BE2C (cell line): ENCODE measurements around the gene PRR14L.
A peak's percentile ranks its signal among the peaks of the same experiment; 100 is the strongest.

Source experiments
- DNase-seq: peaks from one replicate; pipeline ENCODE4 v3.0.0-alpha.2; 2020
- H3K27me3 ChIP-seq: fragments of 250-450 bp; sonication (Bioruptor Pico); 2 replicates; pipeline ENCODE4 v1.5.1; 2020; ENCODE audit warnings: mild to moderate bottlenecking
- H3K36me3 ChIP-seq: fragments of 250-450 bp; sonication (Bioruptor Pico); 2 replicates; pipeline ENCODE4 v1.5.1; 2020; ENCODE audit warnings: mild to moderate bottlenecking
- H3K4me1 ChIP-seq: fragments of 250-450 bp; sonication (Bioruptor Pico); 2 replicates; pipeline ENCODE4 v1.5.1; 2020
- H3K4me3 ChIP-seq: 2 replicates; pipeline ENCODE4 v1.5.1; 2011; ENCODE audit warnings: low read depth, low read length
- H3K9me3 ChIP-seq: fragments of 250-450 bp; sonication (Bioruptor Pico); 2 replicates; pipeline ENCODE4 v1.5.1; 2020
- TF ChIP-seq, protein P1 (sequence below): IDR thresholded peaks from 2 replicates; pipeline ENCODE4 v1.5.1; 2012; ENCODE audit warnings: mild to moderate bottlenecking, low read depth, low read length

PRR14L gene

DNA sequence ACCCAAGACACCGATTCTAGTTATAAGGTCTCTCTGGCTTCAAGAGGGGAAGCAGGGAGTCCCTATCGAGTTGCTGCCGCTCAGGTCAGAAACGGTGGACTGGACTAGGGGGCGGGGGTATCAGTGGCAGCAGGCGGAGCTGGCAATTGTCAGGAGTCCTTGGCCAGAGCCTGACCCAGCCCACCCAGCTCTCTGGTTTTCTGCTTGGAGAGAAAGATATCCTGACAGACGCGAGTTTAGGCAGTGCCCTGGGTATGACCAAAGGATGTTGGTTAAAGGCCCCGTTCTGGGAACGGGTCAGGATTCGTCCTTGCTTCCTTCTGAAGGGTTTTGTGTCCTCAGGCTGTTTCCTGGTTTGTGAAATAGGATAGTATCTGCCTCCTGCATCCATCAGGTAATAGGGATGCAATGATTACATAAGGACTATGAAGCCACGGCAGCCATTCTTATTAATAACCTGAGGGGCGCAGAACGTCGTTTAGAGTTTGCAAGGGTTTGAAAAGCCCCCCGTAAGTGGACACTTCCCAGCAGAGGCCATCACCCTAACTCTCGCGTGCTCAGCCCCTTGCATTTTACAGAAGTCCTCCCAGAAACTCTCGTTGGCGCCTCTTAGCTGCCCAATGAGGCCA is 3.2 kb upstream of the PRR14L start:
- Histone ChIP-seq H3K27me3 (no peaks in the 10 kb centered on the region), H3K4me1 (peaks cover 9% of the 10 kb centered on the region), H3K36me3 (no peaks in the 10 kb centered on the region), H3K4me3 (peak overlapping the region; percentile 86), H3K9me3 (no peaks in the 10 kb centered on the region)
- TF ChIP-seq, protein P1, sequence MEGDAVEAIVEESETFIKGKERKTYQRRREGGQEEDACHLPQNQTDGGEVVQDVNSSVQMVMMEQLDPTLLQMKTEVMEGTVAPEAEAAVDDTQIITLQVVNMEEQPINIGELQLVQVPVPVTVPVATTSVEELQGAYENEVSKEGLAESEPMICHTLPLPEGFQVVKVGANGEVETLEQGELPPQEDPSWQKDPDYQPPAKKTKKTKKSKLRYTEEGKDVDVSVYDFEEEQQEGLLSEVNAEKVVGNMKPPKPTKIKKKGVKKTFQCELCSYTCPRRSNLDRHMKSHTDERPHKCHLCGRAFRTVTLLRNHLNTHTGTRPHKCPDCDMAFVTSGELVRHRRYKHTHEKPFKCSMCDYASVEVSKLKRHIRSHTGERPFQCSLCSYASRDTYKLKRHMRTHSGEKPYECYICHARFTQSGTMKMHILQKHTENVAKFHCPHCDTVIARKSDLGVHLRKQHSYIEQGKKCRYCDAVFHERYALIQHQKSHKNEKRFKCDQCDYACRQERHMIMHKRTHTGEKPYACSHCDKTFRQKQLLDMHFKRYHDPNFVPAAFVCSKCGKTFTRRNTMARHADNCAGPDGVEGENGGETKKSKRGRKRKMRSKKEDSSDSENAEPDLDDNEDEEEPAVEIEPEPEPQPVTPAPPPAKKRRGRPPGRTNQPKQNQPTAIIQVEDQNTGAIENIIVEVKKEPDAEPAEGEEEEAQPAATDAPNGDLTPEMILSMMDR, result no peak
- peak; percentile 85 for DNase-seq

DNA sequence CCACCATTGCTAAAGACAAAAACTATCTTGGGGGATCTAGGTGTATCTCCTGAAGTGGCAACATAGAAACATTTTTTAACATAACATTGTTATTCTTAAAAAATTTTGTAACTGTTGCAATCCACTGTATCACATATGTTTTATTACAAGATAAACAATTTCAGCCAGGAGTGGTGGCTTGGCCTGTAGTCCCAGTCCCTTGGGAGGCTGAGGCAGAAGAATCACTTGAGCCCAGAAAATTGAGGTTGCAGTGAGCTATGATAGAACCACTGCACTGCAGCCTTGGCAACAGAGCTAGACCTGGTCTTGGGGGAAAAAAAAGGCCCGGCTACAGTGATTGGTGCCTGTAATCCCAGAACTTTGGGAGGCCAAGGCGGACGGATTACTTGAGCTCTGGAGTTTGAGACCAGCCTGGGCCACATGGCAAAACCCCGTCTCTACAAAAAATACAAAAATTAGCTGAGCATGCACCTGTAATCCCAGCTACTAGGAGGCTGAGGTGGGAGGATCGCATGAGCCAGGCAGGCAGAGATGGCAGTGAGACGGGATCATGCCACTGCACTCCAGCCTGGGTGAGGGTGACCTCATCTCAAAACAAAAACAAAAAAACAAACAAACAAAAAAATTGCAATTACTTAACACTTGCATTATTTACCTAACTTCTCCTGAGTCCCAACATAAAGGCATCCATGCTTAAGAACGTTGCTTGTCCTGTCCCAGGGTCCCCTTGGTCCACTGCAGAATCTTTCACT is 2.3 kb upstream of the PRR14L start:
- peaks cover 9% of the 10 kb centered on the region for H3K4me1 ChIP-seq

GRCh38 chr22:31750365-31751284 is 693 bp upstream of the PRR14L start:
- H3K9me3 ChIP-seq, result no peaks in the 10 kb centered on the region
- TF ChIP-seq, protein P1, result no peak
- DNase-seq, result no peak
- H3K36me3 ChIP-seq, result peaks cover 4% of the 10 kb centered on the region
- no peaks in the 10 kb centered on the region for H3K27me3 ChIP-seq
- peaks cover 9% of the 10 kb centered on the region for H3K4me1 ChIP-seq
- peak overlapping the region; percentile 36 for H3K4me3 ChIP-seq

More for the DNA sequence above, 2.3 kb upstream of the PRR14L start:
- DNase-seq, result peak; percentile 8
- Histone ChIP-seq H3K27me3 (no peaks in the 10 kb centered on the region), H3K4me3 (peak overlapping the region; percentile 86), H3K9me3 (no peaks in the 10 kb centered on the region), H3K36me3 (no peaks in the 10 kb centered on the region)
- TF ChIP-seq, protein P1, result no peak

- H3K36me3 ChIP-seq, result peaks cover 4% of the 10 kb centered on the region
- no peak for DNase-seq
These were observed 1.4 kb downstream of the PRR14L start for GRCh38 chr22:31748490-31748889.

DNA sequence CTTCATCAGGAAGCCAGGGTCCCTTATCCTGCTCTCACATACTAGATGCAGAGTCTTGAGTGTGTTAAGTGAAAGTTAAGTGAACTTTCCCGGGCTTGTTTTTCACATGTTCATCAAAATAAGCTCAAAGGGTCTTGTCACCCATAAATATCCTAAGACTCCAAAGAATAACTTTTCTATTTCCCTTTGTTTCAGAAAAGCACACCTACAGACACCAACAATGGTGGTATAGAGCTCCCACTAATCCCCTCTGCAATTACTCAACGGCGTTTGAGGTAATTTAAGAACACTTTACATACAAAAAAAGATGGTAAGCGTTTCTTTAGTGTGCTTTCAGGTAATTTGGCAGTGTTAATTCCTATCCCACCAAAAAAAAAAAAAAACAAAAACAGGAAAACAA is 2.5 kb downstream of the PRR14L start:
- TF ChIP-seq, protein P1, result no peak

More at GRCh38 chr22:31748490-31748889, 1.4 kb downstream of the PRR14L start:
- TF ChIP-seq, protein P1, result no peak
- H3K4me3 ChIP-seq, result peak overlapping the region; percentile 100
- H3K4me1 ChIP-seq, result peaks cover 5% of the 10 kb centered on the region
- H3K27me3 ChIP-seq, result no peaks in the 10 kb centered on the region
- H3K9me3 ChIP-seq, result no peaks in the 10 kb centered on the region

More for the DNA sequence above, 2.5 kb downstream of the PRR14L start:
- peaks cover 11% of the 10 kb centered on the region for H3K36me3 ChIP-seq
- H3K9me3 ChIP-seq, result no peaks in the 10 kb centered on the region
- no peaks in the 10 kb centered on the region for H3K27me3 ChIP-seq
- DNase-seq, result no peak
- peaks cover 5% of the 10 kb centered on the region for H3K4me1 ChIP-seq
- no peak overlapping the region for H3K4me3 ChIP-seq
